Measurements from ENCODE around the gene SLCO4A1.

Gene SLCO4A1

GRCh38 chr20:62717933-62718332, 75.6 kb downstream of the SLCO4A1 start:
- no peak for DNase-seq (ENCODE audit: low read depth)

- DNase-seq (ENCODE audit: low read depth): no peak
Measured at GRCh38 chr20:62718546-62718945, 76.2 kb downstream of the SLCO4A1 start.

GRCh38 chr20:62719250-62719935, 77.1 kb downstream of the SLCO4A1 start:
- no peak for DNase-seq (ENCODE audit: low read depth)
